ENCODE results near the gene CRABP2. TPM values are rescaled to one million over a fixed set of nuclear protein-coding genes. Genes with fewer than 3 reads are reported as not detected.

Gene CRABP2
- total and polyA plus RNA-seq, 2 of the 13 experiments (the other 11 are each of a cell fraction or from before 2014, with no cell fraction given), result 0.40 to 0.60 TPM

- TF ChIP-seq ZBED4 (CRISPR knock-in tag; IDR thresholded peaks at IDR 0.05; ENCODE audit: borderline replicate concordance), result 0 out of 2 replicates have a peak, but pooled peaks have one; percentile 23
- no peak for TF ChIP-seq SP140L (CRISPR knock-in tag; IDR thresholded peaks at IDR 0.05; ENCODE audit: borderline replicate concordance)
- TF ChIP-seq ESRRA (CRISPR knock-in tag; IDR thresholded peaks at IDR 0.05; ENCODE audit: low read depth), result peak; percentile 56
- TF ChIP-seq SIX1 (CRISPR knock-in tag; IDR thresholded peaks at IDR 0.05; ENCODE audit: borderline replicate concordance), result no peak
- peak in 1 of 2 experiments; percentile 70; a peak in 3 of 4 replicates for TF ChIP-seq EP300 (IDR thresholded peaks at IDR 0.05; ENCODE audit: low read depth in 2 of 2, low read length in 2 of 2)
- no peak; the same call in 1 of the 2 replicates for TF ChIP-seq EP300 (CRISPR knock-in tag; IDR thresholded peaks at IDR 0.05; ENCODE audit: borderline replicate concordance)
- no peak for TF ChIP-seq FOXM1 (CRISPR knock-in tag; IDR thresholded peaks at IDR 0.05)
- TF ChIP-seq ETV6 (CRISPR knock-in tag; conservative IDR thresholded peaks at IDR 0.05), result no peak; the same call in 1 of the 2 replicates
- TF ChIP-seq ZNF570 (CRISPR knock-in tag; IDR thresholded peaks at IDR 0.05; ENCODE audit: borderline replicate concordance), result no peak
- peak; percentile 98; the same call in 2 of the 3 replicates for TF ChIP-seq MXI1 (IDR thresholded peaks at IDR 0.05; ENCODE audit: borderline replicate concordance, low read depth, low read length)
- TF ChIP-seq ZFP36L1 (CRISPR knock-in tag; IDR thresholded peaks at IDR 0.05), result 0 out of 2 replicates have a peak, but pooled peaks have one; percentile 64
- TF ChIP-seq YEATS2 (CRISPR knock-in tag; IDR thresholded peaks at IDR 0.05; ENCODE audit: borderline replicate concordance), result peak; percentile 92
- no peak for TF ChIP-seq HMGA1 (CRISPR knock-in tag; conservative IDR thresholded peaks at IDR 0.05)
- TF ChIP-seq MEIS2 (CRISPR knock-in tag; IDR thresholded peaks at IDR 0.05), result peak; percentile 78
- TF ChIP-seq SIN3A (IDR thresholded peaks at IDR 0.05; ENCODE audit: borderline replicate concordance, low read depth, low read length), result peak; percentile 23; the same call in 1 of the 2 replicates
- TF ChIP-seq CBFB (CRISPR knock-in tag; IDR thresholded peaks at IDR 0.05), result peak; percentile 38; the same call in 1 of the 2 replicates
- peak; percentile 81 for TF ChIP-seq ZBTB25 (CRISPR knock-in tag; IDR thresholded peaks at IDR 0.05)
- TF ChIP-seq CSRNP1 (CRISPR knock-in tag; IDR thresholded peaks at IDR 0.05), result peak; percentile 88
- TF ChIP-seq ZBTB49 (CRISPR knock-in tag; IDR thresholded peaks at IDR 0.05; ENCODE audit: borderline replicate concordance), result no peak
- no peak; the same call in 1 of the 2 replicates for TF ChIP-seq ARID2 (CRISPR knock-in tag; IDR thresholded peaks at IDR 0.05; ENCODE audit: borderline replicate concordance)
Observed at GRCh38 chr1:156740741-156741480, 35.5 kb upstream of the CRABP2 start, which contains the start of gene MRPL24 (continued).
